ENCODE data around the gene GALK2. TPM values are rescaled to one million over a fixed set of nuclear protein-coding genes. Genes with fewer than 3 reads are reported as not detected.

Gene GALK2
- total and polyA plus RNA-seq, 10 donors: 6.8 to 60.8 (median 32.7) TPM

GRCh38 chr15:49124371-49124770 is 45.7 kb upstream of the GALK2 start:
- H3K4me1 ChIP-seq: no peaks in the 10 kb centered on the region
- intact Hi-C loops (cut with DNase I; ENCODE audit: low total_unique reads): no loop called here
- no peak for TF ChIP-seq CTCF (IDR thresholded peaks at IDR 0.05 in 8 of 11, conservative IDR thresholded peaks at IDR 0.05 in 3 of 11)
- no peak for TF ChIP-seq POLR2AphosphoS5 (IDR thresholded peaks at IDR 0.05)
- TF ChIP-seq POLR2A (IDR thresholded peaks at IDR 0.05): no peak
- H3K4me3 ChIP-seq: no peak overlapping the region
- H3K9me3 ChIP-seq: no peaks in the 10 kb centered on the region
- 68 to 95% (median 73%) methylated on average over 2 of the region's 2 CpGs for WGBS, 5 donors
- DNase-seq: no peak
- H3K27me3 ChIP-seq (replicated peaks in 1 of 7): no peaks in the 10 kb centered on the region
- no peak overlapping the region for H3K27ac ChIP-seq
- peaks cover 4 to 62% (median 35%) of the 10 kb centered on the region in 6 donors for H3K36me3 ChIP-seq

- WGBS, 5 donors: 86 to 95% (median 91%) methylated on average over 3 of the region's 3 CpGs
- DNase-seq: no peak
- Histone ChIP-seq H3K4me1 (no peaks in the 10 kb centered on the region), H3K4me3 (no peak overlapping the region), H3K9me3 (no peaks in the 10 kb centered on the region), H3K27me3 (replicated peaks in 1 of 7) (no peaks in the 10 kb centered on the region), H3K36me3 (peaks cover 6 to 100% (median 81%) of the 10 kb centered on the region in 6 donors), H3K27ac (no peak overlapping the region)
- TF ChIP-seq POLR2AphosphoS5 (IDR thresholded peaks at IDR 0.05) (no peak), POLR2A (IDR thresholded peaks at IDR 0.05) (no peak), CTCF (IDR thresholded peaks at IDR 0.05 in 8 of 11, conservative IDR thresholded peaks at IDR 0.05 in 3 of 11) (no peak)
- intact Hi-C loops (cut with DNase I; ENCODE audit: low total_unique reads): no loop called here
These were observed 38.6 kb upstream of the GALK2 start for GRCh38 chr15:49131403-49131802.

GRCh38 chr15:49134683-49135341 is 35.2 kb upstream of the GALK2 start:
- H3K27me3 ChIP-seq (replicated peaks in 1 of 7): no peaks in the 10 kb centered on the region
- intact Hi-C loops (cut with DNase I; ENCODE audit: low total_unique reads): no loop called here
- no peaks in the 10 kb centered on the region for H3K4me1 ChIP-seq
- no peak overlapping the region for H3K4me3 ChIP-seq
- 71 to 76% (median 75%) methylated on average over 5 of the region's 5 CpGs for WGBS, 5 donors
- DNase-seq: no peak
- no peaks in the 10 kb centered on the region for H3K9me3 ChIP-seq
- H3K36me3 ChIP-seq: peaks cover 2 to 100% (median 79%) of the 10 kb centered on the region in 6 donors
- no peak overlapping the region for H3K27ac ChIP-seq
- TF ChIP-seq CTCF (IDR thresholded peaks at IDR 0.05 in 8 of 11, conservative IDR thresholded peaks at IDR 0.05 in 3 of 11) (no peak), POLR2A (IDR thresholded peaks at IDR 0.05) (no peak), POLR2AphosphoS5 (IDR thresholded peaks at IDR 0.05) (no peak)

GRCh38 chr15:49135342-49135857 is 34.6 kb upstream of the GALK2 start:
- no peak for TF ChIP-seq POLR2A (IDR thresholded peaks at IDR 0.05)
- no peak for TF ChIP-seq POLR2AphosphoS5 (IDR thresholded peaks at IDR 0.05)
- Histone ChIP-seq H3K27me3 (replicated peaks in 1 of 7) (no peaks in the 10 kb centered on the region), H3K36me3 (peaks cover 2 to 100% (median 80%) of the 10 kb centered on the region in 6 donors), H3K4me1 (no peaks in the 10 kb centered on the region), H3K4me3 (no peak overlapping the region), H3K9me3 (no peaks in the 10 kb centered on the region), H3K27ac (no peak overlapping the region)
- 66 to 78% (median 70%) methylated on average over 2 of the region's 2 CpGs for WGBS, 5 donors
- intact Hi-C loops (cut with DNase I; ENCODE audit: low total_unique reads): no loop called here
- DNase-seq: no peak

All from spleen (tissue), 11 donors.